ENCODE measurements around the gene BPIFB6.

BPIFB6 gene

DNA sequence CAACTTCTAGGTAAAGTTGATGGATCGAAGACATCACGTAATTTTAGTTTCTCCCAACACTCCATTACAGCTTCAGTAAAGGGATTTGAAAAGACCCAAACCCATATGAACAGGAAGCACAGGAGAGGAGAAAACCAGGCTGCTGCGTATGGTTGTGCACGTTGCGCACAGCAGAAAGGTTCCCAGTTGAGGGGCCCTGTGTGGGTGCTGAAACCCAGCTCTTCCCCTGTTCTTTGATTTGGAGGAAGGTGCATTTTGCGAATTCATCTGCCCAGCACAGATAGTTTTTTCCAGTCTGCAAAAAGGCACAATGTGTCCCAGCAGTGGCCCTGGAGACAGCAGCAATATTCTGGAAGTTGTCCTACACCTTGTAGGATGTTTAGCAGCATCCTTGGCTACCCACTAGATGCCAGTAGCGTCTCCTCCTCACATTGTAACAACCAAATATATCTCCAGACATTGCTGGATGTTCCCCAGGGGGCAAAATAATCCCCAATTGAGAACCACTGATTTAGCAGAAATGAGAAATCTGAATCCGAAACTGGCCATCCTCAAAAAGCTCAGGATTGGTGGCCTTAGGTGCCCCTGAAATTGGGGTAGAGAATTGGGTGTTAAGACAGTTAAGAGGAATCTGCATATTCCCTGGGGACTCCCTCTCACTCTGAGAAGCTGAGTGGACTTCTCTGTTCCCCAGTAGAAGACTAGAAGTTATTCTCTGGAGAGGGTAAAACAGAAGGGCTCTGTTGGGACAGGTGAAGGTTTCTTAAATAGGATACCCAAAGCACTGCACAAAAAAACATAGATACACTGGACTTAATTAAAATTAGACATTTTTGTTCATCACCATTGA is 39.4 kb upstream of the BPIFB6 start:
- no peak for DNase-seq (ENCODE audit: low read depth)
- H3K4me3 ChIP-seq (ENCODE audit: low read depth, low read length): no peak overlapping the region
- TF ChIP-seq, protein P1, sequence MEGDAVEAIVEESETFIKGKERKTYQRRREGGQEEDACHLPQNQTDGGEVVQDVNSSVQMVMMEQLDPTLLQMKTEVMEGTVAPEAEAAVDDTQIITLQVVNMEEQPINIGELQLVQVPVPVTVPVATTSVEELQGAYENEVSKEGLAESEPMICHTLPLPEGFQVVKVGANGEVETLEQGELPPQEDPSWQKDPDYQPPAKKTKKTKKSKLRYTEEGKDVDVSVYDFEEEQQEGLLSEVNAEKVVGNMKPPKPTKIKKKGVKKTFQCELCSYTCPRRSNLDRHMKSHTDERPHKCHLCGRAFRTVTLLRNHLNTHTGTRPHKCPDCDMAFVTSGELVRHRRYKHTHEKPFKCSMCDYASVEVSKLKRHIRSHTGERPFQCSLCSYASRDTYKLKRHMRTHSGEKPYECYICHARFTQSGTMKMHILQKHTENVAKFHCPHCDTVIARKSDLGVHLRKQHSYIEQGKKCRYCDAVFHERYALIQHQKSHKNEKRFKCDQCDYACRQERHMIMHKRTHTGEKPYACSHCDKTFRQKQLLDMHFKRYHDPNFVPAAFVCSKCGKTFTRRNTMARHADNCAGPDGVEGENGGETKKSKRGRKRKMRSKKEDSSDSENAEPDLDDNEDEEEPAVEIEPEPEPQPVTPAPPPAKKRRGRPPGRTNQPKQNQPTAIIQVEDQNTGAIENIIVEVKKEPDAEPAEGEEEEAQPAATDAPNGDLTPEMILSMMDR (IDR thresholded peaks at IDR 0.05; ENCODE audit: low read depth, low read length, missing control alignments): no peak

DNA sequence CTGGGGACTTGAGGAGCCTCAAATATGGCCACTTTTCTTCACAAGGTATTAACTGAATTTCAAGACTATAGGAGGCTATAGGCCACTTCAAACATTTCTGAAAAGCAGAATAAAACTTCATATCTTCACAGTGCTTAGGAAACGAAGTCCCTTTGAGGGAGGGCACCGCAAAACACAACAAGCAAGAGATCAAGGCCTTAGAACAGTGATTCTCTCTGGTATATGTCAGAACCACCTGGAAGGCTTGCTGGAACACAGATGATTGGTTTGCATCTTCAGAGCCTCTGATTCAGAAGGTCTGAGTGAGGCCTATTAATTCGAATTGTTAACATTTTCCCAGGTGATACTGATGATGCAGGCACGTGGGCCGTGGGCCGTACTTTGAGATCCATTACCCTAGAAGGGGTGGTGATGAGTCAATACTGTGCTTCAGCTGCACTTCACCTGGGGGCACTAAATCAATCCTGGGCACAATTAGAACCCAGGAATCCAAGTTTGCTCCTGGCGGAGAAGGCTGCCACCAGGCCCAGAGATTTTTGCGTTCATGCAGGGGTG is 37.9 kb upstream of the BPIFB6 start:
- no peak overlapping the region for H3K4me3 ChIP-seq (ENCODE audit: low read depth, low read length)
- DNase-seq (ENCODE audit: low read depth): no peak
- TF ChIP-seq, protein P1 (IDR thresholded peaks at IDR 0.05; ENCODE audit: low read depth, low read length, missing control alignments): no peak

DNA sequence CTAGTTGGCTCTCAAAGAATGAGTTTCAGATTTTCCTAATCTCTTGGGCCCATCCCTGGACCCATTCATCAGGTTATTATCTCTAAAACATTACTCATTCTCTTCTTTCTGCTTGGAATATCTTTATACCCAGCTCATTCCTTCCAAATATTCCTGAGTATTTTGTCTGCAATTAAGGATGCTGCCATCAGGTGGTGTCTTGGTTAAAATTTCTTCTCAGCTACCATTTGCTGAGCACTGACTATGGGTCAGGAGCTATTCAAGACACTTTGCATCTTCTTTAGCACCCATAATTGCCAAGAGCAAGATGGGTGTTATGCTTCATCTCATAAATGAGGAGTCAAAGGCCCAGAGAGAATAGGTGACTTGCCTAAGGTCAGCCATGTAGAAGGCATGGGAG is 35.6 kb upstream of the BPIFB6 start:
- DNase-seq (ENCODE audit: low read depth): no peak
- TF ChIP-seq, protein P1 (IDR thresholded peaks at IDR 0.05; ENCODE audit: low read depth, low read length, missing control alignments): no peak
- H3K4me3 ChIP-seq (ENCODE audit: low read depth, low read length): no peak overlapping the region

DNA sequence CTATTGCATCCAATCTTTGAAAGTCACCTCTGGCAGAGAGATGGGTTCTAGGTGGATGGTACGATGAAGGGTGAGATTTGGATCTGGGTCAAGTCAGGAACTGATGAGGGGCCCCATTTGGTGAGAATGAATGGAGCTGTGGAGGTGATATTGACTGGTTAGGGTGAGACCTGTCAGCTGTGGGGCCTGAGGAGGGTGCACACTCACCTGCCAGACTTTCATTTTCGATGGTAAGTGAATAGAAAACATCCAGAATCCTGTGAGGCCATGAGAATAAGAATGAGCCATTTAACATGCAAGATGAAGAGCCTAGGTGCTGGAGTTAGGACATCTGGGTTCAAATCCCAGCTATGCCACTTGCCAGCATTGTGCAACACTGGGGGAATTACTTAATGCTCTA is 34.0 kb upstream of the BPIFB6 start:
- TF ChIP-seq, protein P1 (IDR thresholded peaks at IDR 0.05; ENCODE audit: low read depth, low read length, missing control alignments): no peak
- DNase-seq (ENCODE audit: low read depth): no peak
- no peak overlapping the region for H3K4me3 ChIP-seq (ENCODE audit: low read depth, low read length)

DNA sequence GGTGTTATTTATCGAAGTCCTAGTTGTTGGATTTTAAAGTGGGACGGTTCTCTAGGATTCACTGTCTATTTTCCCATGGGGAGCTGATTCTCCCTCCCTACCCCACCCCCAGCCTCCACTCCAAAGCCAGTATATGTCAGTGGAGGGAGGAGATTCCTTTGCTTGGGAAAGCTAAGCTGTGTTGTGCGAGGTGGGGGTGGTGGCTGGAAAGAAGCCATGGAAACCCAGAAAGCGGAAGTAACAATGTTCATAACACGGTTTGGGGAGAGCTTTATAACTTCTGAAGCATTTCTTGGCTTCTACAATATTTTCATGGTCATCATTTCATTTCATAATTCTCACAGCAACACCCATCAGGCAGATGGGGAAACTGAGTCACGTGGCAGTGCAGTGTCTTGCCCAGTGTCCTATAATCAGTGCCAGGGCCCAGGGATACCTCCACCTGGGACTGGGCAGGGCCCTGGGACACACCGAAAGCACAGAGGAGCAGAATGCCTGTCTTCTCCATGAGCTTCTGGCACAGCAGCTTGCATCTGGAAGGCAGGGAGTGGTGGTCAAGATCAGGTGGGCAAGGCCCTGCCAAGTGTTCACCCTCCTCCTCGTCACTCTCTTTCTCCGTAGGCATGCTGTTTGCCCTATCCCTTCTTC is 31.7 kb upstream of the BPIFB6 start:
- no peak overlapping the region for H3K4me3 ChIP-seq (ENCODE audit: low read depth, low read length)
- TF ChIP-seq, protein P1 (IDR thresholded peaks at IDR 0.05; ENCODE audit: low read depth, low read length, missing control alignments): no peak
- no peak for DNase-seq (ENCODE audit: low read depth)

DNA sequence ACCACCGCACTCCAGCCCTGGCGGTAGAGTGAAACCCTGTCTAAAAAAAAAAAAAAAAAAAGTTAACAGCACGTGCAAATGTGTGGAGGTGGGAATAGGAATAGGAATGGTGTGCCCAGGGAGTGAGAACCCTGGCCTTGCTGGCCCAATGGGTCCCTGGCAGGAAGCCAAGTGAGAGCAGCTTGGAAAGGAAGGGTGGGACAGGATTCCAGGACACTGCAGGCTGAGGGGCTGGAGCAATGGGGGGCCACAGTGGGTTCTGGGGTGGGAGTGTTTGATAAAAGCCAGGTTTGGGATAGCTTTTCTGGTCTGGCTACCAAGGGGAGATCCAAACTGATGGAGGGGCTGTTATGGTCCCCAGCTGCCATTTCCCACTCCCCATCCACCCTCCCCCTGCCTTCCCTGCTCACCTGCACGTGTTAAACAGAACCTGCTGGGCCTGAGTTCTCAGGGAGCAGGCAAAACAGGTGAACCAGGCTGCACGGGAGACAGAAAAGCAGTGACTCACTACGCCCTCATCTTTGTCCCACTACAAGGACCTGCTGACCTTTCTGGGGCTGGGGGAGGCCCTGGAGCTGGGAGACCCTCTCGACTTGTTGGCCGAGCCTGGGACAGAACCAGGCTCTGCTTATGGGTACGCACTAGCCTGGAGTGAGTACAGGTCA is 30.5 kb upstream of the BPIFB6 start:
- TF ChIP-seq, protein P1 (IDR thresholded peaks at IDR 0.05; ENCODE audit: low read depth, low read length, missing control alignments): no peak
- DNase-seq (ENCODE audit: low read depth): no peak
- H3K4me3 ChIP-seq (ENCODE audit: low read depth, low read length): no peak overlapping the region

Data from GM12864 (cell line).